GM12873 (cell line): Measurements from ENCODE around the gene CNDP2.

Source experiments
- CTCF ChIP-seq: IDR thresholded peaks from 2 replicates; pipeline ENCODE4 v1.5.1; 2012; ENCODE audit warnings: low read depth, mild to moderate bottlenecking, moderate library complexity, low read length, control low read depth; ENCODE audit not compliant: insufficient read depth; ENCODE audit errors: missing control alignments

CNDP2 gene

GRCh38 chr18:74556126-74556525 lies 60.0 kb downstream of the CNDP2 start:
- TF ChIP-seq CTCF: no peak

- TF ChIP-seq CTCF: no peak
Observed at GRCh38 chr18:74558096-74558495, 61.9 kb downstream of the CNDP2 start.

- TF ChIP-seq CTCF: no peak
Observed at GRCh38 chr18:74562131-74562730, 66.1 kb downstream of the CNDP2 start.

- no peak for TF ChIP-seq CTCF
Observed at GRCh38 chr18:74562775-74563174, 66.6 kb downstream of the CNDP2 start.

- TF ChIP-seq CTCF: no peak
Observed at GRCh38 chr18:74563999-74564398, 67.8 kb downstream of the CNDP2 start.

- peak; percentile 31 for TF ChIP-seq CTCF
Observed at GRCh38 chr18:74567822-74568221, 71.7 kb downstream of the CNDP2 start.

GRCh38 chr18:74569401-74569800 lies 73.2 kb downstream of the CNDP2 start:
- no peak for TF ChIP-seq CTCF
